Measurements from ENCODE around the gene EPHB2. TPM values are rescaled to one million over a fixed set of nuclear protein-coding genes. Genes with fewer than 3 reads are reported as not detected.

Gene EPHB2
- total and polyA plus RNA-seq, 11 donors, result 0.11 to 6.3 (median 0.70) TPM

GRCh38 chr1:22844621-22845020 is 134.0 kb downstream of the EPHB2 start:
- intact Hi-C loops (cut with DNase I), result no loop called here
- TF ChIP-seq POLR2A (IDR thresholded peaks at IDR 0.05) (no peak), CTCF (IDR thresholded peaks at IDR 0.05) (no peak)
- 88 to 100% (median 95%) methylated on average over 1 to 5 of the region's 5 CpGs for WGBS, 4 donors
- H3K4me1 ChIP-seq, result peaks cover 0 to 15% (median 2%) of the 10 kb centered on the region in 12 donors
- no peak for ATAC-seq
- H3K27ac ChIP-seq, result no peak overlapping the region
- no peaks in the 10 kb centered on the region for H3K36me3 ChIP-seq
- H3K4me3 ChIP-seq, result no peak overlapping the region
- no peak for DNase-seq
- peaks cover 0 to 6% (median 0%) of the 10 kb centered on the region in 12 donors for H3K9me3 ChIP-seq
- peaks cover 0 to 11% (median 0%) of the 10 kb centered on the region in 9 donors for H3K27me3 ChIP-seq

DNA sequence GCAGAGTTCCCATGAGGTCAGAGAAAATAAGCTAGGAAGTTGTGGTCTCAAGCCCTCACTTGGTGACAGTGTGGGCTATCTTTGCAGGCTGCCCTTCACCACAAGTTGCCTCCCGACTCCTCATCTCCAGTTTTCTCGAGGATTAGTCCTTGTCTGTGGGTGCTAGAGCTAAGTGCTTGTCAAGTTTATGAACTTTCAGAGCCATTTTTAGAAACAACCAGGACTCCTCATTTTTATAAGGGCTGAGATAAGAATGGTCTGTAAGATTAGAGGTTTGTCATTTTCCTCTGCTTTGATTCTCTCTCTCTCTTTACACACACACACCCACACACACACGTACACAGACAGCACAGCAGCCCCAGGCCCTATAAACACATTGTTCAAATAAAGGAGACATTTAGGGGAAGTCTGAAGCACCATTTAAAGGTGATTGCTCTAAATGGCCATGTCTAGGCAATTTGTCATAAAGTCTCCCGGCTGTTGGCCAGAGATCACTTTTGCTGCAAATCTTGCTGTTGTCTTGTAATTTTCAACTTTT is 134.8 kb downstream of the EPHB2 start:
- H3K27ac ChIP-seq, result no peak overlapping the region
- 34 to 63% (median 42%) methylated on average over 4 of the region's 4 CpGs for WGBS, 4 donors
- peaks cover 0 to 20% (median 2%) of the 10 kb centered on the region in 12 donors for H3K4me1 ChIP-seq
- no peak for TF ChIP-seq POLR2A (IDR thresholded peaks at IDR 0.05)
- TF ChIP-seq CTCF (IDR thresholded peaks at IDR 0.05), result no peak
- intact Hi-C loops (cut with DNase I), result no loop called here
- H3K27me3 ChIP-seq, result peaks cover 0 to 11% (median 0%) of the 10 kb centered on the region in 9 donors
- H3K9me3 ChIP-seq, result peaks cover 0 to 6% (median 0%) of the 10 kb centered on the region in 12 donors
- DNase-seq (no peak), ATAC-seq (no peak)
- H3K4me3 ChIP-seq, result no peak overlapping the region
- H3K36me3 ChIP-seq, result no peaks in the 10 kb centered on the region

- WGBS, 4 donors, result 67 to 76% (median 72%) methylated on average over 12 of the region's 12 CpGs
- intact Hi-C loops (cut with DNase I), result no loop called here
These were observed 135.8 kb downstream of the EPHB2 start for GRCh38 chr1:22846458-22846857.

DNA sequence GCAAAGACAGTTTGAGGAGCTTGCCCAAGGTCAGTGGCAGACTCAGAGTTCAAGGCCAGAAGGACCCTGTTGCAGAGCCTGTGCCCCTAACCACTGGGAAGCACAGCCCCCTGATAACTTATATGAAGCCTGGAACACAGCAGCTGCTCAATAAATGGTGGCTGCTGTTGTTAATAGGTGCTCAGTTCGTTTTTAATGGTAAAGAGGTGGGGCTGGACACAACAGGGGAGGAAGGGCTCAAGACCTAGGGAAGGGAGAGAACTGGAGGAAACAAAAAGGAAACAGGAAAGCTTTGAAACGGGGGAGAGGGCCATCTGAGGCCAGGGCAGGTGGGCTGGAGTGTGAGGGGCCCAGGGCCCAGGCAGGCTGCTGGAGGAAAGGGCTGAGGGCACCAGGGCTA is 136.6 kb downstream of the EPHB2 start:
- no peak overlapping the region for H3K27ac ChIP-seq
- peaks cover 0 to 6% (median 0%) of the 10 kb centered on the region in 12 donors for H3K9me3 ChIP-seq
- DNase-seq (peak in 1 of 5 donors; percentile 33), ATAC-seq (no peak)
- H3K4me3 ChIP-seq, result no peak overlapping the region
- WGBS, 4 donors, result 49 to 62% (median 58%) methylated on average over 2 of the region's 2 CpGs
- peaks cover 0 to 36% (median 0%) of the 10 kb centered on the region in 12 donors for H3K4me1 ChIP-seq
- TF ChIP-seq CTCF (IDR thresholded peaks at IDR 0.05), result no peak
- TF ChIP-seq POLR2A (IDR thresholded peaks at IDR 0.05), result no peak
- no peaks in the 10 kb centered on the region for H3K36me3 ChIP-seq
- H3K27me3 ChIP-seq, result peaks cover 0 to 11% (median 0%) of the 10 kb centered on the region in 9 donors
- intact Hi-C loops (cut with DNase I), result no loop called here

More at GRCh38 chr1:22846458-22846857, 135.8 kb downstream of the EPHB2 start:
- ATAC-seq, result no peak
- Histone ChIP-seq H3K27ac (no peak overlapping the region), H3K27me3 (peaks cover 0 to 11% (median 0%) of the 10 kb centered on the region in 9 donors), H3K4me3 (no peak overlapping the region), H3K4me1 (peaks cover 0 to 29% (median 2%) of the 10 kb centered on the region in 12 donors), H3K36me3 (no peaks in the 10 kb centered on the region), H3K9me3 (peaks cover 0 to 6% (median 0%) of the 10 kb centered on the region in 12 donors)
- TF ChIP-seq CTCF (IDR thresholded peaks at IDR 0.05), result no peak
- no peak for TF ChIP-seq POLR2A (IDR thresholded peaks at IDR 0.05)
- peak in 1 of 5 donors; percentile 60 for DNase-seq
